NOMO-1 treated with dmso at 0.1 percent for 144 hours (cell line): ENCODE measurements around the gene PRKAG2.
"Not testable (repeated sequence)": the region's sequence is repeated elsewhere in the genome, so short reads cannot be mapped to it uniquely, and the experiment has no call there.

ENCODE experiments used
- DNase-seq: peaks from one replicate; lab custom pipeline; 2025; ENCODE audit not compliant: unreplicated experiment; lab: John Stamatoyannopoulos, UW

PRKAG2 gene

GRCh38 chr7:151876899-151877777 is at the start of gene PRKAG2:
TSS of gene PRKAG2 (minus strand) at chr7:151877115. CDS start at chr7:151876620, 495 bp downstream.
- no peak for DNase-seq

GRCh38 chr7:151926336-151926712 is 49.4 kb upstream of the PRKAG2 start:
- DNase-seq, result no peak

- DNase-seq, result peak; percentile 40
Measured at GRCh38 chr7:151925446-151926335, 48.8 kb upstream of the PRKAG2 start.

- no peak for DNase-seq
Measured at GRCh38 chr7:151924508-151924907, 47.6 kb upstream of the PRKAG2 start.

GRCh38 chr7:151924001-151924400 is 47.1 kb upstream of the PRKAG2 start:
- DNase-seq, result no peak

GRCh38 chr7:151923097-151923876 is 46.4 kb upstream of the PRKAG2 start:
- DNase-seq, result peak; percentile 32

- no peak for DNase-seq
Measured at GRCh38 chr7:151921451-151921850, 44.5 kb upstream of the PRKAG2 start.

GRCh38 chr7:151920488-151920887 is 43.6 kb upstream of the PRKAG2 start:
- no peak for DNase-seq

- no peak for DNase-seq
Measured at GRCh38 chr7:151919595-151919994, 42.7 kb upstream of the PRKAG2 start.

- DNase-seq, result no peak
Measured at GRCh38 chr7:151918510-151918843, 41.6 kb upstream of the PRKAG2 start.

- no peak for DNase-seq
Measured at GRCh38 chr7:151917791-151918509, 41.0 kb upstream of the PRKAG2 start.

GRCh38 chr7:151914051-151914450 is 37.1 kb upstream of the PRKAG2 start:
- no peak for DNase-seq

- DNase-seq, result not testable (repeated sequence)
Measured at GRCh38 chr7:151910655-151911054, 33.7 kb upstream of the PRKAG2 start.

- DNase-seq, result not testable (repeated sequence)
Measured at GRCh38 chr7:151907115-151907514, 30.2 kb upstream of the PRKAG2 start.

- no peak for DNase-seq
Measured at GRCh38 chr7:151905766-151906165, 28.9 kb upstream of the PRKAG2 start.

GRCh38 chr7:151905353-151905752 is 28.4 kb upstream of the PRKAG2 start:
- DNase-seq, result no peak

- DNase-seq, result no peak
Measured at GRCh38 chr7:151904270-151904669, 27.4 kb upstream of the PRKAG2 start.

GRCh38 chr7:151903249-151904032 is 26.5 kb upstream of the PRKAG2 start:
- DNase-seq, result no peak

GRCh38 chr7:151902311-151902710 is 25.4 kb upstream of the PRKAG2 start:
- DNase-seq, result no peak

GRCh38 chr7:151901828-151902227 is 24.9 kb upstream of the PRKAG2 start:
- DNase-seq, result no peak
